ENCODE measurements around the gene MGAM2. TPM values are rescaled to one million over a fixed set of nuclear protein-coding genes. Genes with fewer than 3 reads are reported as not detected.

The MGAM2 gene
- total RNA-seq, 1 experiment from 2014 or later, result 0.10 TPM

- Histone ChIP-seq H3K27ac (ENCODE audit: low read length) (no peak overlapping the region), H3K36me3 (ENCODE audit: control insufficient read depth, insufficient read depth, low read length) (no peaks in the 10 kb centered on the region), H3K4me3 (ENCODE audit: low read depth in 2 of 2, low read length in 2 of 2) (no peak overlapping the region), H3K9me3 (ENCODE audit: control insufficient read depth, insufficient read depth, low read depth, low read length) (no peaks in the 10 kb centered on the region), H3K4me1 (ENCODE audit: control insufficient read depth, insufficient read depth, low read length) (no peaks in the 10 kb centered on the region), H3K27me3 (ENCODE audit: control insufficient read depth, insufficient read depth, low read length) (no peaks in the 10 kb centered on the region)
- DNase-seq (ENCODE audit: low read depth, low spot score) (no peak), ATAC-seq (no peak)
- in situ Hi-C loops (cut with HindIII; ENCODE audit: low pct_unique_long_range_greater_than_20kb, low sequenced_read_pairs) (no loop called here), intact Hi-C loops (cut with micrococcal nuclease; ENCODE audit: unreplicated experiment) (no loop called here)
- BruUV-seq (replicated peaks), result no TSS peak
- ChIA-PET POLR2A (no interaction called here), CTCF (no interaction called here)
- TF ChIP-seq SIN3A (IDR thresholded peaks at IDR 0.05; ENCODE audit: borderline replicate concordance, insufficient read depth, low read depth, low read length) (no peak), REST (IDR thresholded peaks at IDR 0.05; ENCODE audit: insufficient read depth in 1 of 2, low read depth in 2 of 2, low read length in 1 of 2) (no peak), CTCF (IDR thresholded peaks at IDR 0.05) (no peak), TCF7L2 (IDR thresholded peaks at IDR 0.05; ENCODE audit: low read depth, low read length) (no peak), POLR2AphosphoS5 (IDR thresholded peaks at IDR 0.05; ENCODE audit: low read depth, low read length) (no peak)
Observed at GRCh38 chr7:142175594-142175993, 64.1 kb downstream of the MGAM2 start.

GRCh38 chr7:142176901-142177300 is 65.4 kb downstream of the MGAM2 start:
- ChIA-PET CTCF (no interaction called here), POLR2A (no interaction called here)
- no peaks in the 10 kb centered on the region for H3K9me3 ChIP-seq (ENCODE audit: control insufficient read depth, insufficient read depth, low read depth, low read length)
- TF ChIP-seq CTCF (IDR thresholded peaks at IDR 0.05) (no peak), TCF7L2 (IDR thresholded peaks at IDR 0.05; ENCODE audit: low read depth, low read length) (no peak), REST (IDR thresholded peaks at IDR 0.05; ENCODE audit: insufficient read depth in 1 of 2, low read depth in 2 of 2, low read length in 1 of 2) (no peak), SIN3A (IDR thresholded peaks at IDR 0.05; ENCODE audit: borderline replicate concordance, insufficient read depth, low read depth, low read length) (no peak), POLR2AphosphoS5 (IDR thresholded peaks at IDR 0.05; ENCODE audit: low read depth, low read length) (no peak)
- no peak overlapping the region for H3K27ac ChIP-seq (ENCODE audit: low read length)
- BruUV-seq (replicated peaks), result no TSS peak
- no peak overlapping the region for H3K4me3 ChIP-seq (ENCODE audit: low read depth in 2 of 2, low read length in 2 of 2)
- DNase-seq (ENCODE audit: low read depth, low spot score) (no peak), ATAC-seq (no peak)
- in situ Hi-C loops (cut with HindIII; ENCODE audit: low pct_unique_long_range_greater_than_20kb, low sequenced_read_pairs), result no loop called here
- no peaks in the 10 kb centered on the region for H3K36me3 ChIP-seq (ENCODE audit: control insufficient read depth, insufficient read depth, low read length)
- intact Hi-C loops (cut with micrococcal nuclease; ENCODE audit: unreplicated experiment), result no loop called here
- no peaks in the 10 kb centered on the region for H3K4me1 ChIP-seq (ENCODE audit: control insufficient read depth, insufficient read depth, low read length)
- no peaks in the 10 kb centered on the region for H3K27me3 ChIP-seq (ENCODE audit: control insufficient read depth, insufficient read depth, low read length)

Data from Panc1 (cell line).